Endothelial cell of umbilical vein (primary cell): ENCODE data around the gene FUBP3.

Source experiments
- CTCF ChIP-seq, 2 donors: IDR thresholded peaks; 1 replicate in 1 of 2; 2 replicates in 1 of 2; pipeline ENCODE4 v1.5.1; 2011; ENCODE audit warnings: low read length in 2 of 2, mild to moderate bottlenecking in 2 of 2, moderate library complexity in 2 of 2, control low read depth in 1 of 2, inconsistent platforms in 1 of 2, low read depth in 1 of 2; ENCODE audit not compliant: insufficient read depth in 1 of 2; ENCODE audit errors: extremely low read depth in 1 of 2
- EZH2 ChIP-seq: IDR thresholded peaks from 2 replicates; pipeline ENCODE4 v1.6.1; 2012; ENCODE audit warnings: borderline replicate concordance, low read depth, mild to moderate bottlenecking, moderate library complexity, low read length, inconsistent platforms; ENCODE audit not compliant: severe bottlenecking
- JUN ChIP-seq: IDR thresholded peaks from 2 replicates; pipeline ENCODE4 v1.6.1; 2011; ENCODE audit warnings: borderline replicate concordance, low read depth; ENCODE audit not compliant: insufficient read length, insufficient read depth
- MAX ChIP-seq: IDR thresholded peaks from 2 replicates; pipeline ENCODE4 v1.6.1; 2011; ENCODE audit not compliant: insufficient read depth, insufficient read length
- POLR2A ChIP-seq: IDR thresholded peaks from 2 replicates; pipeline ENCODE4 v1.6.1; 2012; ENCODE audit warnings: low read depth, mild to moderate bottlenecking, control low read depth, low read length
- POLR2AphosphoS5 ChIP-seq: IDR thresholded peaks from 2 replicates; pipeline ENCODE4 v1.6.1; 2012; ENCODE audit warnings: low read depth, mild to moderate bottlenecking, control low read depth, low read length, moderate library complexity; ENCODE audit not compliant: insufficient read depth

- no peak for TF ChIP-seq POLR2A
- no peak for TF ChIP-seq CTCF (IDR thresholded peaks at IDR 0.05; ENCODE audit: extremely low read depth in 1 of 2, insufficient read depth in 1 of 2, low read depth in 1 of 2, low read length in 2 of 2)
- no peak for TF ChIP-seq POLR2AphosphoS5
- no peak for TF ChIP-seq EZH2
- no peak for TF ChIP-seq MAX
- TF ChIP-seq JUN = no peak
Observed at GRCh38 chr9:130537346-130538050, 41.9 kb upstream of the FUBP3 start.
